D721Med (cell line): ENCODE data around the gene VKORC1.

Experiments used
- DNase-seq: peaks from one replicate; pipeline ENCODE4 v3.0.0; 2011; ENCODE audit warnings: low spot score; ENCODE audit not compliant: insufficient read length
- FAIRE-seq: peaks from 2 replicates; lab custom pipeline; 2011; peaks lifted over from hg19 to GRCh38; lab: Jason Lieb, UNC
- TF ChIP-seq, protein P1 (sequence below): IDR thresholded peaks from 2 replicates; pipeline ENCODE4 v1.5.1; 2012; ENCODE audit warnings: mild to moderate bottlenecking, control low read depth; ENCODE audit not compliant: insufficient read depth; ENCODE audit errors: missing control alignments

Gene VKORC1

DNA sequence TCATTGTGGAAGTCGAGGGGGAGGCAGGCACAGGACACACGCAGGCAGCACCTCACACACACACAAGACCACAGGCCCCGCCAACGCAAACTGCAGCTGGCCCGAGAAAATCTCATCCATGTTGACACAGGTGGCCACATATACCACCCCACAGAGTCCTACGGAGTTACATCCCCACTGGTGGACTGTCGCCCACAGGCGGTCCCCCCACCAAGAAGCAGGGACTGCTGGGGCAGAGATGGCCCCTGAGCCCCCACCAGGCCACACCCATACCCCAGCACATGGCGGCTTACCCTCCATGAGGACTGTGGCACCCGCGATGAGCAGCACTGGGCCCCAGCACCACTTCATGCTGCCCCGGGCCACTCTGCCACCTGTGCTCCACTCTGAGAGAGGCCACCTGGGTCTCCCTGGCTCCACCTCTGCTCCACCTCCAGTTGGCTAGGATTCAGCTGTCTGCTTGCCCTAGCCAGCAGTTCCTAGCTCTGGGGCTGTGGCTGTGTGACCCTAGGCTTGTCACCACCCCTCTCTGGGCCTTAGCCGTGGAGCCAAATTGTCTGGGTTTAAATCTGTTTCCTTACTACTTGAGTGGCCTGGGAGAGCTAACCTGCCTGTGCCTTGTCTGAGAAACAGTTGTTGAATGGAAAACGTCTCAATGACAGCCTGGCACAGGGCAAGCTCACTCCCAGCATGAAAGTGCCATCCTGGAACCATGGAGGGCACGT is 6.0 kb downstream of the VKORC1 start, which contains the start of gene PRSS53:
Gene PRSS53, minus strand, starts transcription at position 485 of the 725 bp plus-strand sequence. Its CDS starts 134 bp downstream, at position 351.
- DNase-seq: no peak
- no peak for FAIRE-seq
- TF ChIP-seq, protein P1, sequence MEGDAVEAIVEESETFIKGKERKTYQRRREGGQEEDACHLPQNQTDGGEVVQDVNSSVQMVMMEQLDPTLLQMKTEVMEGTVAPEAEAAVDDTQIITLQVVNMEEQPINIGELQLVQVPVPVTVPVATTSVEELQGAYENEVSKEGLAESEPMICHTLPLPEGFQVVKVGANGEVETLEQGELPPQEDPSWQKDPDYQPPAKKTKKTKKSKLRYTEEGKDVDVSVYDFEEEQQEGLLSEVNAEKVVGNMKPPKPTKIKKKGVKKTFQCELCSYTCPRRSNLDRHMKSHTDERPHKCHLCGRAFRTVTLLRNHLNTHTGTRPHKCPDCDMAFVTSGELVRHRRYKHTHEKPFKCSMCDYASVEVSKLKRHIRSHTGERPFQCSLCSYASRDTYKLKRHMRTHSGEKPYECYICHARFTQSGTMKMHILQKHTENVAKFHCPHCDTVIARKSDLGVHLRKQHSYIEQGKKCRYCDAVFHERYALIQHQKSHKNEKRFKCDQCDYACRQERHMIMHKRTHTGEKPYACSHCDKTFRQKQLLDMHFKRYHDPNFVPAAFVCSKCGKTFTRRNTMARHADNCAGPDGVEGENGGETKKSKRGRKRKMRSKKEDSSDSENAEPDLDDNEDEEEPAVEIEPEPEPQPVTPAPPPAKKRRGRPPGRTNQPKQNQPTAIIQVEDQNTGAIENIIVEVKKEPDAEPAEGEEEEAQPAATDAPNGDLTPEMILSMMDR: no peak

DNA sequence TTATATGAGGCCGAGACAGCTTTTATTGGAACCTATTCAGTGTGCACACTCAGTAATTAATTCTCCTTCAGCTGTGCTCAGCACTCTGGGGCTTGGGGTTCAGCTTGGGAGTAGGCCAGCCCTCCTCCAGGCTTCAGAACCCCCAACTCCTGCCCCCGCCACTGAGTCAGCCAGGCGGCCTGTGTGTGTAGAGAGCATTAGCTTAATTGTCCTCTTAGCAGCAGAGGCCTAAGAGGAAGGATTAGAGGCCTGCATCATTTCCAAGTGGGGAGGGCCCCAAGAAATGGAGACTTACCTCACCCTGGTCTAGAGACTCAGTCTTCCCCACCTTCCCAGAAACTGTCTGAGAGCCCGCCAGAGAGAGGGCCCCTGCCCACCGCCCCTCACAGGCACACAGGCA is 6.6 kb downstream of the VKORC1 start:
- FAIRE-seq (no peak), DNase-seq (peak; percentile 79)
- TF ChIP-seq, protein P1: no peak

DNA sequence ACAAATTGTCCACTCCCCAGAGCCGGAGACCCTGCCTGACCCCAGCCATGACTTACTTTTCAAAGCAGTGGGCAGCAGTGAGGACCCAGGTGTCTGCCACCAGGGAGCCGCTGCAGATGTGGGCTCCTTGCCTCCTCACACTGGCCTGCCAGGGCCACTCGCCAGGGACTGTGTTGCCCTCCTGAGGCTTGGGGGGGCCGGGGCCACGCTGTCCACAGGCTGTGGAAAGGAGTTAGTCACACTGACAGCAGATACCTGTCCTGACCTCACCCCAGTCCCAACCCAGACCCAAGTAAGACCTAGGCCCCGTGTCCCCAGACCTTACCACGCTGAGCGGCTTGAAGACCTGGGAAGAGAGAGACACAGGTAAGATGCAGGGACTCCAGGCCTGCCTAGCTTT is 7.1 kb downstream of the VKORC1 start:
- TF ChIP-seq, protein P1: no peak
- DNase-seq (no peak), FAIRE-seq (no peak)

DNA sequence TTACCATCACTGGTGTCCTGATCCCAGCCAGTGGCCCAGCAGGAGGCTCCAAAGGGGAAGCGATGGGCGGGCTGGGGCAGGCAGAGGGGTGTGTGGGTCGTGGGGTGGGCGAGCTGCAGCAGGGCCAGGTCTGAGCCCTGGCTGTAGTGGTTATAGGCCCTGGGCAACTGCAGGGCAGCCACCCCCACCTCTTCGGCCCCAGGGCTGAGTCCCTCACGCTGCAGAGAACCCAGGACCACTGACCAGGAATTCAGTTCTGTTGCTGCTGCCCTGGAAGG is 8.0 kb downstream of the VKORC1 start:
- TF ChIP-seq, protein P1: no peak
- FAIRE-seq (no peak), DNase-seq (no peak)

DNA sequence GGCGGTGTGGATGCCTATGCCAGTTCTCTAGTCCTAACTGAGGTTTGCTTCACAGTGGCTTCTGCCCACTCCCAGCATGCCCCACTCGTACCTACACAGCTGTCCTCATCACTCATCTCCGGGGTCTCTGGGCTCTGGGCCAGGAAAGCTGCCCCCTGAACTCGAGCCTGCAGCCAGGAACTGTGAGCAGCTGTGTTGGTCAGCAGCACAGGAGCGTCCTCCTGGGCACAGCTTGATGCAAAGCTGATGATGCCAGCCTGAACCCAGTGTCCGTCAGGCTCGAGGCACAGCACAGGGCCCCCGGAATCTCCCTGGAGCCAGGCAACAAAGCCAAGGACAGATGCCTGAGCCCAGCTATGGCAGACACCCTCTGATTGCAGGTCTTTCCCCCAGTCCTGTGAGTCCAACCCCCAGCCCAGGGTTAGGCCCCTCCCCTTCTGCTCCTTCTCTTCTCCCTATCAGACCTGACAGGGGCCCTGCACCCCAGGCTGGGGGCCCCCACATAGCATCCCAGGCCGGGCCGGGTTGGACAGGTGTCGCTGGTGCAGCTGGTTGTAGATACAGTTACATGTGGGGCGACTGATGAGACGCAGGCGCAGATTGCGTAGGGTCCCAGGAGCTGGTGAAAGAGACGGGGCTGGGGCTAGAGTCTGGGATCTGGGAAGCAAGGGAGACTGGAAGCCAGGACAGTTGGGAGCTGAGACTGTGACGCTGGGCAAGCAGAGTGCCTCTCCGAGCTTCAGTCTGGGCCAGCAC is 8.5 kb downstream of the VKORC1 start:
- FAIRE-seq (no peak), DNase-seq (no peak)
- TF ChIP-seq, protein P1: no peak

DNA sequence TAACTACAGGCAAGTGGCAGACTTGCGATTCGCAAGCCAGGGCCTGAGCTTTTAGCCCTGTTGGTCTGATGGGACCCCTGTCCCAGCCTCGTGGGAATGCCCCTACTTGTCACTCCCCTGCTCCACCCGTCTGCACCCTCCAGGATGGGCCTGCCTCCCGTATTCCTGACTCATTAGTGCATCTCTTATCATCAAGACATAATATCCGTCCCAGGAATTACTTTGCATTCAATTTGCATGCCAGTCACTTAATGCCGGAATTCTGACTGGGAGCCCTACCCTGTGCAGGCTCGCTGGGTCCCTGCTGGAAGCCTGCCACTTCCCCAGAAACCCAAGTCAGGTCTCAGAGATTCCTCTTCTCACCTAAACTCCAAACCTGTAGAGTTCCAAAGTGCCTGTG is 9.2 kb downstream of the VKORC1 start:
- DNase-seq (no peak), FAIRE-seq (no peak)
- TF ChIP-seq, protein P1: no peak
